ENCODE measurements around the gene PDE4B. TPM values are rescaled to one million over a fixed set of nuclear protein-coding genes. Genes with fewer than 3 reads are reported as not detected.
A peak's percentile ranks its signal among the peaks of the same experiment; 100 is the strongest.

PDE4B gene
- total and polyA plus RNA-seq, 2 of the 13 experiments (the other 11 are each of a cell fraction or from before 2014, with no cell fraction given): not detected

DNA sequence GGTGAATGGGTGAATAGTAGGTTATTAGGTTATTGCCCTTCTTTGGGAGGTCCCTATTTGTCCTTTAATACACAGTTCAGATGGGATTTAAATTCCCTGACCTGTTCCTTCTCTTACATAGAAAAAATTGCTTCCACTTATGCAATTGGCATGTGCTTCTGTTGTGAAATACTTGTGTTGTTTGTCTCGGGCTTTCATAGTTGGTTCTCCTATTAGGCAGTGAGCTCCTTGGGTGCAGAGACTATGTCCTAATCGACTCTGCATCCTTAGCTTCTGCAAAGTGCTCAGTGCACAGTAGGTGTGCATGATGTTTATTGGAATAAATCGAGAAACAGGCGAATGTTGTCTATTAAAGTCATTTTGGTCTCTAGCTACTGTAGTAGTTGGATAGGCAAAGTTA, 1.3 kb upstream of the PDE4B start:
- FAIRE-seq (no peak), DNase-seq (ENCODE audit: low spot score) (no peak), ATAC-seq (no peak)
- no peak for TF ChIP-seq TEAD2 (CRISPR knock-in tag; IDR thresholded peaks at IDR 0.05)
- 0 out of 2 replicates have a peak, but pooled peaks have one; percentile 17 for TF ChIP-seq CEBPB (IDR thresholded peaks at IDR 0.05; ENCODE audit: borderline replicate concordance, low read depth, low read length)
- no peaks in the 10 kb centered on the region for H3K4me1 ChIP-seq (ENCODE audit: insufficient read depth, low read length)
- no TSS peak for BruUV-seq (replicated peaks)
- no peaks in the 10 kb centered on the region for H4K20me1 ChIP-seq (ENCODE audit: insufficient read depth, low read length)
- intact Hi-C loops (cut with micrococcal nuclease; ENCODE audit: unreplicated experiment) (no loop called here), in situ Hi-C loops (cut with HindIII; ENCODE audit: extremely low pct_ligation_motif_present, low pct_unique_long_range_greater_than_20kb) (no loop called here)
- no peak overlapping the region for H2AFZ ChIP-seq (ENCODE audit: low read length)
- no peaks in the 10 kb centered on the region; a peak in 2 of 5 replicates for H3K27me3 ChIP-seq (ENCODE audit: control insufficient read depth in 1 of 2, insufficient read depth in 2 of 2, low read length in 2 of 2)
- H3K4me2 ChIP-seq (ENCODE audit: low read depth, low read length): no peak overlapping the region
- POLR2A ChIA-PET: no interaction called here
- CTCF ChIA-PET (ENCODE audit: low intra/inter-chr PET ratio, low total read pairs): no interaction called here
- no peak overlapping the region for H3K27ac ChIP-seq (ENCODE audit: extremely low read length, insufficient read depth, low read length)
- no peak overlapping the region for H3K4me3 ChIP-seq (replicated peaks in 1 of 3; ENCODE audit: insufficient read depth in 1 of 3, low read depth in 2 of 3, low read length in 3 of 3)
- no peaks in the 10 kb centered on the region for H3K36me3 ChIP-seq (replicated peaks in 1 of 2; ENCODE audit: control insufficient read depth in 1 of 2, insufficient read depth in 2 of 2, low read length in 2 of 2)
- no peaks in the 10 kb centered on the region for H3K79me2 ChIP-seq (ENCODE audit: insufficient read depth, low read length)
- peaks cover 14% of the 10 kb centered on the region for H3K9me3 ChIP-seq (ENCODE audit: low read length)
- WGBS (ENCODE audit: low lambda C conversion rate): 0% methylated on average over 4 of the region's 4 CpGs
- no peak overlapping the region for H3K9ac ChIP-seq (ENCODE audit: insufficient read depth, low read depth, low read length)

GRCh38 chr1:65791801-65792668, 660 bp upstream of the PDE4B start:
- Histone ChIP-seq H3K4me1 (ENCODE audit: insufficient read depth, low read length) (no peaks in the 10 kb centered on the region), H3K4me2 (ENCODE audit: low read depth, low read length) (no peak overlapping the region), H3K4me3 (replicated peaks in 1 of 3; ENCODE audit: insufficient read depth in 1 of 3, low read depth in 2 of 3, low read length in 3 of 3) (no peak overlapping the region), H3K27me3 (ENCODE audit: control insufficient read depth in 1 of 2, insufficient read depth in 2 of 2, low read length in 2 of 2) (no peaks in the 10 kb centered on the region; a peak in 2 of 5 replicates), H2AFZ (ENCODE audit: low read length) (no peak overlapping the region), H3K36me3 (replicated peaks in 1 of 2; ENCODE audit: control insufficient read depth in 1 of 2, insufficient read depth in 2 of 2, low read length in 2 of 2) (no peaks in the 10 kb centered on the region), H3K27ac (ENCODE audit: extremely low read length, insufficient read depth, low read length) (no peak overlapping the region), H3K79me2 (ENCODE audit: insufficient read depth, low read length) (no peaks in the 10 kb centered on the region), H3K9ac (ENCODE audit: insufficient read depth, low read depth, low read length) (no peak overlapping the region), H3K9me3 (ENCODE audit: low read length) (peaks cover 14% of the 10 kb centered on the region), H4K20me1 (ENCODE audit: insufficient read depth, low read length) (no peaks in the 10 kb centered on the region)
- in situ Hi-C loops (cut with HindIII; ENCODE audit: extremely low pct_ligation_motif_present, low pct_unique_long_range_greater_than_20kb) (no loop called here), intact Hi-C loops (cut with micrococcal nuclease; ENCODE audit: unreplicated experiment) (no loop called here)
- POLR2A ChIA-PET: no interaction called here
- no peak for ATAC-seq
- no peak for FAIRE-seq
- DNase-seq (ENCODE audit: low spot score): no peak
- BruUV-seq (replicated peaks): no TSS peak
- WGBS (ENCODE audit: low lambda C conversion rate): 35% methylated on average over 27 of the region's 35 CpGs
- CTCF ChIA-PET (ENCODE audit: low intra/inter-chr PET ratio, low total read pairs): no interaction called here
- TF ChIP-seq GATA4 (IDR thresholded peaks at IDR 0.05; ENCODE audit: borderline replicate concordance, low read depth): no peak
- TF ChIP-seq, protein P1, sequence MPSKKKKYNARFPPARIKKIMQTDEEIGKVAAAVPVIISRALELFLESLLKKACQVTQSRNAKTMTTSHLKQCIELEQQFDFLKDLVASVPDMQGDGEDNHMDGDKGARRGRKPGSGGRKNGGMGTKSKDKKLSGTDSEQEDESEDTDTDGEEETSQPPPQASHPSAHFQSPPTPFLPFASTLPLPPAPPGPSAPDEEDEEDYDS (CRISPR knock-in tag; IDR thresholded peaks at IDR 0.05): no peak
- no peak for TF ChIP-seq ZNF292 (CRISPR knock-in tag; IDR thresholded peaks at IDR 0.05; ENCODE audit: borderline replicate concordance, low read depth)
- TF ChIP-seq ZFP62 (CRISPR knock-in tag; IDR thresholded peaks at IDR 0.05): no peak
- TF ChIP-seq ZBTB1 (CRISPR knock-in tag; IDR thresholded peaks at IDR 0.05; ENCODE audit: borderline replicate concordance): no peak
- TF ChIP-seq ZZZ3 (CRISPR knock-in tag; IDR thresholded peaks at IDR 0.05; ENCODE audit: borderline replicate concordance): no peak
- TF ChIP-seq ZNF710 (CRISPR knock-in tag; IDR thresholded peaks at IDR 0.05; ENCODE audit: borderline replicate concordance): no peak
- TF ChIP-seq KLF9 (CRISPR knock-in tag; IDR thresholded peaks at IDR 0.05; ENCODE audit: low read depth): no peak
- TF ChIP-seq, protein P2, sequence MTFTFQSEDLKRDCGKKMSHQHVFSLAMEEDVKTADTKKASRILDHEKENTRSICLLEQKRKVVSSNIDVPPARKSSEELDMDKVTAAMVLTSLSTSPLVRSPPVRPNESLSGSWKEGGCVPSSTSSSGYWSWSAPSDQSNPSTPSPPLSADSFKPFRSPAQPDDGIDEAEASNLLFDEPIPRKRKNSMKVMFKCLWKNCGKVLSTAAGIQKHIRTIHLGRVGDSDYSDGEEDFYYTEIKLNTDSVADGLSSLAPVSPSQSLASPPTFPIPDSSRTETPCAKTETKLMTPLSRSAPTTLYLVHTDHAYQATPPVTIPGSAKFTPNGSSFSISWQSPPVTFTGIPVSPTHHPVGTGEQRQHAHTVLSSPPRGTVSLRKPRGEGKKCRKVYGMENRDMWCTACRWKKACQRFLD (CRISPR knock-in tag; IDR thresholded peaks at IDR 0.05; ENCODE audit: borderline replicate concordance): no peak
- TF ChIP-seq ZSCAN30 (CRISPR knock-in tag; IDR thresholded peaks at IDR 0.05): no peak

Measured in HepG2 (cell line).